NAMALWA (cell line): ENCODE data around the gene C11orf91.
"Not testable (repeated sequence)": the region's sequence is repeated elsewhere in the genome, so short reads cannot be mapped to it uniquely, and the experiment has no call there.

ENCODE experiments used
- DNase-seq: peaks from one replicate; pipeline ENCODE4 v3.0.0-alpha.2; 2015; ENCODE audit warnings: low spot score

Gene C11orf91

GRCh38 chr11:33668951-33669596 lies 31.6 kb downstream of the C11orf91 start:
- no peak for DNase-seq

GRCh38 chr11:33668468-33668825 lies 32.2 kb downstream of the C11orf91 start:
- DNase-seq = no peak

GRCh38 chr11:33667819-33668467 lies 32.7 kb downstream of the C11orf91 start:
- no peak for DNase-seq

- no peak for DNase-seq
These were observed 35.1 kb downstream of the C11orf91 start for GRCh38 chr11:33665350-33666106.

DNA sequence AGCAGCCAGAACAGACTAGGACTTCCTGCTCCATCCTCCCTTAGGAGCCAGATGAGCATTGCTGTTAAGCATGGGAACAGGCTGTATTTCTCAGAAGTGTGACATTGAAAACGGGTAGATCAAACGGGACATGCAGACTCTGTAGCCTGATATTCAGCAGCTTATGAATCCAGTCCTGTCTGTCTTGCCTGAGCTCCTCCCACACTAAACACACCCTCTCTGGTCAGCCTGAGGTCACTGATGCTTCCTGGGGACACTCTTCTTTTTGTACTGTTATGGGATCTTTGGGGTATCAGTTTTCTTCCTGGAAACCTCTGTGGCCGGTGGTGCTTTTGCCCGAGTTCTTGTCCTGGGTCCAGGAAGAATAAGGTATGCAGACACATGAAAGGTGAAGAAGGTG lies 35.8 kb downstream of the C11orf91 start:
- no peak for DNase-seq

DNA sequence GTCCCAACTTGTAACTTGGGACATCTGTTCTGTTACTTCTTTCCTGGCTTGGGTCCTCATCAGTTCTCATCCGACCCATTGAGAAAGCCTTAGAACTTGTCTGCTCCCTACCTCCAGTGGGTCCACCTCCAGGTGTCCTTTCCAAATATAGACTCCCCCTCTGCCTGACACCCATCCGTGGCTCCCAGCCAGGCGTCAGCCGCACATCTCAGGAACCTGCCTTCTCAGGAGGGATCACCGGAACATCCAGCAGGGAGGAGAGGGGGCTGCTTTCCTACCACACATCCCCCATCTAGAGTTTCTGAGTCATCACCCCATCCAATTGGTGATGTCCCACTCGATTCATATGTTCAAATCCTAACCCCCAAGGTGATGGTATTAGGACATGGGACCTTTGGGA lies 36.5 kb downstream of the C11orf91 start:
- DNase-seq = no peak

GRCh38 chr11:33663121-33663520 lies 37.5 kb downstream of the C11orf91 start:
- no peak for DNase-seq

GRCh38 chr11:33661526-33661925 lies 39.1 kb downstream of the C11orf91 start:
- DNase-seq = not testable (repeated sequence)

GRCh38 chr11:33660962-33661361 lies 39.7 kb downstream of the C11orf91 start:
- DNase-seq = no peak

DNA sequence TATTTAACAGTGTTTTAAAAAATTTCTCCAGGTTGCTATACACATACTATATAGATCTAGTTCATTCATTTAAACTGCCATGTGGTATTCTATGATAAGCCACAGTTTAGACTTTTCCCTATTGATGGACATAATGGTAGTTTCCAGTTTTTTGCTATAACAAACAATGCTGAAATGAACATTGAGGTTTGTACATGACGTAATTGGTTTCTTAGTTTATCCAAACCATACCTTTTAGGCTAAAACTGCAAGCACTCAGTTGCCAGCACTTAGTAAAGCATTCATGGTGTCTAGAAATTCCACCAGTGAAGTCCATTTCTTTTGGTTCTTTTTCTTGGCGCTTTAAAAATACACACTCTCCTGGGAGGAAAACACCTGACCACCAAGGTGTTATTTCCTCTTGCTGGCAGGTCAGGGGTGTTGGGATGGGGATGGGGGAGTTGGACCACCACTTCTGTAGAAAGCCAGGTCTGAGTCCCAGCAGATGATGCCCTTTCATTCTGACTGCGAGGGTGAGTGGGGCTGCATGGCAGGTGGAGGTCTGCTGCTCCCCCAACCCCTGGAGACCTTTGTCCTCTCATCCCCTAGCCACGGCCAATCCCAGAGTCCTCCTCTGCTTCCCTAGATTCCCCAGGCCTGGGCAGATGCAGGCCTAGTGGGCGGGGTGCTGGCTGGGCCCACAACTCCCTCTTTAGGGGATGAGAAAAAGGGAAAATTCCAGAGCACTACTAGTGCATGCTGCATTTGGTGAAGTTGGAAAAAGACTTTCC lies 41.1 kb downstream of the C11orf91 start:
- no peak for DNase-seq

DNA sequence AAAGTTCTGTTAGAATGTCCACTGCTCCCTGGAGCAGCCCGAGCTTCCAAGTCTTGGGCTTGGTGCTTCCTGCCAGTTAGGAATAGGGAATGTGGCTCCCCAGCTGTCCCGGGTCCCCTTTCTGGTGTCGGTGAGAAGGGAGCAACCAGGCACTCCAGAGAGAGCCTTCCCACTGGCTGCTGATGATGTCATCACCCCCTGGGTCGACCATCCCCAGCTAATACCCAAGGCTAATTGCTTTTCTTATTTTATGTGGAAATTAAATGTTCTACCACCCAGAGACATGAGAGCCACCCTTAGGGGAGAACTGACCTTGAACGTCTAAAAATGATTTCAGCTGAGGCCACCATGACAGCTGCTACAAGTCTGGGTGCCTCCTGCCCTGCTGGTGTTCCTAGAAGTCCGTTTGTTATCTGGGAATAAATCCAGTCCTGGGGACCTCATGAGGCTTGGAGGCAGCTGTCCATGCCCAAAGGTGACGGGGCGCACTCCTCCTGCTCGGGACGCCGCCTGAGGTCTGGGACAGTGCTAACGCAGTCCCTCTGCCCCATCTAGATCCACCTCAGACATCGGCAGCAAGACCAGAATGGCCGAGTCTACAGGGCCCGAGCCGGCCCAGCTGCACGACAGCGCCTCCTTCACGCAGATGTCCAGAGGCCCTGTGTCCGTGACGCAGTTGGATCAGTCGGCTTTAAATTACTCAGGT lies 42.3 kb downstream of the C11orf91 start:
- DNase-seq = no peak

DNA sequence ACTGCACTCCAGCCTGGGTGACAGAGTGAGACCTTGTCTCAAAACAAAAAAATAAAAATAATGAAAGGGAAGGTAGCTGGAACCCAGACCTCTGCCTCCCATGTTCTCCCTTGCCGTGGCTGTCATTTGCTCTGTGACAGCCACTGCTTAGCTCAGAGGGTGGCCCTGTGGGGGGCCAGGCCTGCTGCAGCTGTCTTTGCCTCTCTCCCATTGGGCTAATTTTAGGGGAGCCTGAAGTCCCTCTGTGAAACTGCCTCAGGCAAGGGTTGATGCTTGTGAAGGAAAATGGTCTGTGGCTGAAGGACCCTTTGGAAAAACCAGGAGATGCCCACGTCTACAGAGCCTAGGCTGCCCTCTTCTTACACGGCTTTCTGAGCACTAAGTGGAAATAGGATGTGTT lies 42.9 kb downstream of the C11orf91 start:
- DNase-seq = no peak

DNA sequence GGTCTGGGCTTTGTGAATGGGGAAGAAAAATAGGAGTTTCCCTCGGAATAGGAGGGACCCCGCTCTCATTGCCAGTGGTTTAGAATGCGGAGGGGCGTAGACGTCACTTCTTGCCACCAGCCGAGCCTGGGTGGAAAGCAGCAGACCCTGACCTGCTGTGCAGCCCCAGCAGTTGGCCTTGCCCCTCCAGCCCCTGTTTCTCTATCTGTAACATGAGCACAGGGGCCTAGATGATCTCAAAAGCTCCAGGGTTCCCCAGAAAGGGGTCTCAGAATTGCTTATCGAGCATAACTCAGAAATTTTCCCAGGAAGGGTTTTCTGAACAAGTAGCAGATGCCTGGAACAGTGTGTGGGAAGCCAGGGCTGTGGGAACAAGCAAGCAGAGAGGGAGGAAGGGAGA lies 43.9 kb downstream of the C11orf91 start:
- DNase-seq = no peak

DNA sequence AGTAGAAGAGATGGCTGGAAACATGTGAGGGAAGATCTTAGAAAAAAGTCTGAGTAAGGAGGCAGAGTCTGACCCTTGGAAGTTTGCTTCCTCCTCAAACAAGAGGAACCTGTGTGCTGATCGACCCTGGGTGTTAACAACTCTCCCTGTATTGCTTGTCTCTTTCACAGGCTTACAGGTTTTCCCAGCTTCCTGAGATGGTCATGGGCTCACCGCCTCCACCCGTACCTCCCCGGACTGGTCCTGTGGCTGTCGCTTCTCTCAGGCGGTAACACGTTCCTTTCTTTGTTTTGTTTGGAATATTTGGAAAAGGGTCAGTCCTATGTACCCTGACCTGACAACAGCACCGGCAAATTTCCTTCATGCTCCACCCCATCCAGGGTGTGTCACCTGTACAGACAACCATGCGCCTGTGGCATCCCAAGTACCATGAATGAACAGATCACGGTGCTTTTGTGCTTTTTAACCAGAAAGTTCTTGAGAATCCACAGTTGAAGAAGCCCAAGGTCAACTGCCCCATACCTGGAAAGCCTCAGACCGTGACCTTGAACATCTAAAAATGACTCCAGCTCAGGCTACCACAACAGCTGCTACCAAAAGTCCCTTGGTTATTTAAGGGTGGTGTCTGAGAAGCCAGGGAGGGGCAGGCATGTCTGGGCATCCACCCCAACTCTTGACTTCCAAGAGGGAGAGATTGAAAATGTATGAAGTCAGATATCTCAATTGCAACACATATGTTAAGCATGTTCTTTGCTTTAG lies 44.6 kb downstream of the C11orf91 start:
- DNase-seq = no peak

DNA sequence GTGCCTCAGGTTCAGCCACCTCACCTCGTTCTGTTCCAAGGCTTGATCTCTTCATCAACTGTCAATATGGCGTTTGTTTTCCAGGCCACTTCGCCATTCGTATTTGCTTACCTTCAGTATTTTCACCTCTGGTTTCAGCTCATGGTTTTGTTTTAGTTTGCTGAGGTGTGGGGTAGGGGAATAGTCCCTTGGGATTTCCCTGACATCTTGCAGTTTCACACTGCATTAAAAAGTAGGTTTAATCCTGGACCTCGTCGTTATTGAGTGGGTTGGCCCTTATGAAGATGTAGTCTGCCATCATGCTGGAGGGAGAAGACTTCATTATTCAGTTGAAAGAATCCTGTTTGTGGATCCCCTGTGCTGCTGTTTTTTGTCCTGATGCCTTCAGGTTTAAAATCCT lies 46.0 kb downstream of the C11orf91 start:
- DNase-seq = no peak

DNA sequence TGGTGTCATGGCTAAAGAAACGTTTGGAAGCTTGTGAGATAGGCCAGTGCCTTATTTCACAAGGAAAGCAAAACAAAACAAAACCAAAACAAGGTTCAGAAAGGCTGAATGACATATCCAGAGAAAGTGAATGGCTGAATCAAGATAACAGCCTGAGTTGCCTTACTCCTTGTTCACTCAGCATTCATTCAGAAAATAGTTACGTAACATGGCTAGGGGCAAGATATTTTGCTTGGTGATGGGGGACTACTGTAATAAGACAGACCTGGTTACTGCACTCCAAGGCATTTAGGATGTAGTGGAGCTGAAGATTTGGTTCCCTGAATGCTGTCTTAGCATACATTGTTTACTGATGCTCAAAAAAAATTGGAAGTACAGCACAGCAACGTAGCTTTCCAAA lies 47.7 kb downstream of the C11orf91 start:
- no peak for DNase-seq

DNA sequence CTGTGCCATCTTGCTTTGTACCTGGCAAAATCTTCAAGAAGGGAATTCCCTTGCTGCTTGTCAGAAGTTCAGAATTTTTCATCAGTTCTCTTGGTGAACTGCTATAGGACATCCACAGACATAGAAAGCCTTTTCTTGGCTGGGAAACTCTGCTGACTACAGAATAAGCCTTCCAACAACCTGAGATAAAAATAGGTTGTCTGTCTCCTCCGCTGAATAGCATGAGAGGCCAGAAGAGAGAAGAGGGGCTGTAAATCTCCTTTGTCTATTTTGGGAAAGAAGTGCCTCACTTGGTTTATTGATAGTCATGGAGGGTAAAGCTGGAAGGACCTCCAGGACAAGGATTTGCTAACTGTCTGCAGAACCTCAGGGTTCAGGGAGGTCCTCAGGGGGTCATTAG lies 48.2 kb downstream of the C11orf91 start:
- no peak for DNase-seq

- DNase-seq = no peak
These were observed 48.6 kb downstream of the C11orf91 start for GRCh38 chr11:33651990-33652389.

DNA sequence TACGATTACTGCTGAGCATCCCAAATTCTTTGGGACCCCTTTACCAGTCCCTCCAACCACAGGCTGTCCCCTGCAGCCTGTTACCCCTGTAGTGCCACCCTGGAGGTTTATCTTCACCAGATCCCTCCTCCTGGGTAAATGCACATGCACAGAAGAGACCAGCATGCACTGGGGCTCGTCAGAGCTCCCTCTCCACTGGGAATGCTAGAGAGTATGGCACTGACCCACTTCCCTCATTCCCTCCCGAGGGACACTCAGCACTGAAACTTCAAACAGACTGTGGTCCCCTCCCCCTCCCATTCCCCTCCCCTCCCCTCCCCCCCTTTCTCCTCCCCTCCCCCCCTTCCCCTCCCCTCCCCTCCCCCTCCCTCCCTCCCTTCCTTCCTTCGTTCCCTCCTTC lies 49.1 kb downstream of the C11orf91 start:
- DNase-seq = no peak

DNA sequence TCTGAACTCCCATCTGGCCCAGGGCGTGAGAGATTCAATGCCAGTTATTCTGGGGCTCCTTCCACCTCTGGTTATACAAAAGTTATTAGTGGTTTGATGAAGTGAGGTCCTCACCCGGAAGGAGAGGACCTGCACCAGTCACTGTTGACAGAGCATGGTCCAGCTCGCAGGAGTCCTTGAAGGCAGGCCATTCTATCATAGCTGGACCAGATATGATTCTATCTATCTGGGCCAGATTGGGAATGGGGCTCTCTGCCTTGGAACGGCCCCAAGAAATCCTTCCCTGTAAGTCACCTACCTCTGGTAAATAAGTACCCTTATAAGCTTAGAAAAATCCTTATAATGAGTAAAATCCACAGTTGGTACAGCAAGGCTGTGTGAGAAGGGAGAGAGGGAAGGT lies 50.7 kb downstream of the C11orf91 start:
- no peak for DNase-seq
